Stimulated activated CD8-positive, alpha-beta memory T cell treated with anti-CD3 and anti-CD28 coated beads, Interleukin-15, amount 100 ng/mL, for 1 hour (primary cell): ENCODE results near the gene OR6P1.

Source experiments
- DNase-seq: peaks from one replicate; pipeline ENCODE4 v3.0.0-alpha.2; 2020; ENCODE audit warnings: low read depth

OR6P1 gene

GRCh38 chr1:158570480-158570879, at the start of gene OR6P1:
OR6P1 (minus strand) TSS chr1:158570580; CDS start chr1:158563604, 6,976 bp downstream.
- DNase-seq = no peak

- no peak for DNase-seq
These were observed 43.4 kb upstream of the OR6P1 start for GRCh38 chr1:158613764-158614163.

GRCh38 chr1:158611916-158612315, 41.5 kb upstream of the OR6P1 start:
- DNase-seq = no peak

GRCh38 chr1:158607296-158607695, 36.9 kb upstream of the OR6P1 start:
- no peak for DNase-seq

GRCh38 chr1:158604968-158605367, 34.6 kb upstream of the OR6P1 start, which contains the start of gene OR10Z1:
OR10Z1 (plus strand) TSS chr1:158605268; CDS start chr1:158606439, 1,171 bp downstream.
- no peak for DNase-seq

- no peak for DNase-seq
These were observed 30.4 kb upstream of the OR6P1 start for GRCh38 chr1:158600735-158601134.

- no peak for DNase-seq
These were observed 16.6 kb upstream of the OR6P1 start for GRCh38 chr1:158586942-158587341.

- no peak for DNase-seq
These were observed 13.6 kb upstream of the OR6P1 start for GRCh38 chr1:158583962-158584361.

- no peak for DNase-seq
These were observed 9.4 kb upstream of the OR6P1 start, which contains the start of gene OR10X1 for GRCh38 chr1:158579733-158580132. OR10X1 (minus strand) TSS chr1:158579899; CDS start chr1:158579899, 0 bp downstream.

GRCh38 chr1:158577561-158577960, 7.2 kb upstream of the OR6P1 start:
- no peak for DNase-seq

GRCh38 chr1:158572226-158572625, 1.8 kb upstream of the OR6P1 start:
- no peak for DNase-seq

GRCh38 chr1:158564608-158565007, 5.8 kb downstream of the OR6P1 start:
- no peak for DNase-seq

- no peak for DNase-seq
These were observed 6.5 kb downstream of the OR6P1 start for GRCh38 chr1:158563853-158564252.

GRCh38 chr1:158559696-158560095, 10.7 kb downstream of the OR6P1 start:
- DNase-seq = no peak

- no peak for DNase-seq
These were observed 16.0 kb downstream of the OR6P1 start, which contains the start of gene OR6Y1 for GRCh38 chr1:158554352-158554751. OR6Y1 (minus strand) TSS chr1:158554405; CDS start chr1:158548105, 6,300 bp downstream.

GRCh38 chr1:158552296-158552695, 18.1 kb downstream of the OR6P1 start:
- no peak for DNase-seq

GRCh38 chr1:158547533-158547932, 22.8 kb downstream of the OR6P1 start:
- DNase-seq = no peak

- DNase-seq = no peak
These were observed 32.8 kb downstream of the OR6P1 start for GRCh38 chr1:158537609-158538008.

GRCh38 chr1:158534496-158534895, 35.9 kb downstream of the OR6P1 start:
- DNase-seq = no peak

GRCh38 chr1:158527190-158527815, 43.1 kb downstream of the OR6P1 start:
- no peak for DNase-seq

GRCh38 chr1:158521666-158522058, 48.7 kb downstream of the OR6P1 start:
- DNase-seq = no peak

GRCh38 chr1:158520955-158521665, 49.3 kb downstream of the OR6P1 start:
- no peak for DNase-seq

- no peak for DNase-seq
These were observed 50.4 kb downstream of the OR6P1 start for GRCh38 chr1:158520021-158520420.
